ENCODE data around the gene IGFBP7.

DNA sequence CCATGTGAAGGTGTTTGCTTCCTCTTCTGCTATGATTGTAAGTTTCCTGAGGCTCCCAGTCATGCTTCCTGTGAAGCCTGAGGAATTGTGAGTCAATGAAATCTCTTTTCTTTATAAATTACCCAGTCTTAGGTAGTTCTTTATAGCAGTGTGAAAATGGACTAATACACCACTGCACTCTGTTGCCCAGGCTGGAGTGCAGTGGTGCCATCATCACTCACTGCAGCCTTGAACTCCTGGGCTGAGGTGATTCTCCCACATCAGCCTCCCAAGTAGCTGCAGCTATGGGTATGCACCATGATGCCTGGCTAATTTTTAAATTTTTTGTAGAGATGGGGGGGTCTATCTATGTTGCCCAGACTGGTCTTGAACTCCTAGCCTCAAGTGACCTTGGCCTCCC is 15.8 kb upstream of the IGFBP7 start:
- no peak for TF ChIP-seq POLR2A (IDR thresholded peaks at IDR 0.05; ENCODE audit: low read length)
- no peak for TF ChIP-seq GATA1 (IDR thresholded peaks at IDR 0.05; ENCODE audit: low read depth, low read length)

Measured in erythroblast (primary cell).